ENCODE results near the gene PIP4P1. TPM values are rescaled to one million over a fixed set of nuclear protein-coding genes. Genes with fewer than 3 reads are reported as not detected.

PIP4P1 gene
- total and polyA plus RNA-seq, 9 of the 15 experiments (the other 6 are each of a cell fraction or from before 2014, with no cell fraction given) = 5.3 to 20.9 (median 10.7) TPM

GRCh38 chr14:20461225-20462141, at the start of gene PIP4P1 (continued):
- TF ChIP-seq EHMT2 (IDR thresholded peaks at IDR 0.05) = no peak
- TF ChIP-seq NFXL1 (CRISPR knock-in tag; IDR thresholded peaks at IDR 0.05) = no peak
- no peak for TF ChIP-seq PHF20 (IDR thresholded peaks at IDR 0.05; ENCODE audit: partially characterized antibody)
- no peak for TF ChIP-seq NFE2L1 (tag; IDR thresholded peaks at IDR 0.05; ENCODE audit: borderline replicate concordance, low read depth)
- no peak for TF ChIP-seq HNRNPL (IDR thresholded peaks at IDR 0.05; ENCODE audit: low read depth, low read length)
- TF ChIP-seq NCOR1 (IDR thresholded peaks at IDR 0.05) = no peak
- TF ChIP-seq RNF219 (CRISPR knock-in tag; IDR thresholded peaks at IDR 0.05) = no peak
- no peak for TF ChIP-seq PHB2 (IDR thresholded peaks at IDR 0.05; ENCODE audit: low read depth)
- no peak for TF ChIP-seq HNRNPK (IDR thresholded peaks at IDR 0.05; ENCODE audit: low read depth, low read length, poor library complexity, severe bottlenecking)
- TF ChIP-seq ZNF449 (CRISPR knock-in tag; IDR thresholded peaks at IDR 0.05) = peak; percentile 31; the same call in 1 of the 2 replicates
- no peak for TF ChIP-seq KLF10 (CRISPR knock-in tag; IDR thresholded peaks at IDR 0.05)
- no peak for TF ChIP-seq SNIP1 (IDR thresholded peaks at IDR 0.05; ENCODE audit: low read depth)
- TF ChIP-seq ZNF274 (IDR thresholded peaks at IDR 0.05; ENCODE audit: borderline replicate concordance, low read depth, low read length) = no peak
- peak; percentile 34 for TF ChIP-seq TAF1 (IDR thresholded peaks at IDR 0.05; ENCODE audit: control insufficient read depth, extremely low read depth, insufficient read depth, low read length, severe bottlenecking)
- no peak for TF ChIP-seq ZNF699 (CRISPR knock-in tag; IDR thresholded peaks at IDR 0.05; ENCODE audit: insufficient replicate concordance)
- TF ChIP-seq PYGO2 (tag; IDR thresholded peaks at IDR 0.05) = no peak
- 0 out of 2 replicates have a peak, but pooled peaks have one; percentile 35 for TF ChIP-seq SREBF1 (IDR thresholded peaks at IDR 0.05; ENCODE audit: borderline replicate concordance, low read depth, low read length)
- TF ChIP-seq PURB (CRISPR knock-in tag; IDR thresholded peaks at IDR 0.05; ENCODE audit: low read depth) = no peak
- TF ChIP-seq ZFX (CRISPR knock-in tag; IDR thresholded peaks at IDR 0.05) = peak; percentile 66
- peak; percentile 89 for TF ChIP-seq ASH1L (IDR thresholded peaks at IDR 0.05; ENCODE audit: borderline replicate concordance, low read depth, partially characterized antibody)
- no peak for TF ChIP-seq ZKSCAN1 (IDR thresholded peaks at IDR 0.05; ENCODE audit: low read depth, low read length)
- TF ChIP-seq GTF2E2 (tag; IDR thresholded peaks at IDR 0.05) = no peak; the same call in 1 of the 2 replicates
- TF ChIP-seq SUPT5H (IDR thresholded peaks at IDR 0.05) = peak; percentile 84
- no peak for TF ChIP-seq ZNF212 (CRISPR knock-in tag; IDR thresholded peaks at IDR 0.05)
